Activated CD8-positive, alpha-beta memory T cell treated with anti-CD3 and anti-CD28 coated beads, Interleukin-2, amount 50 U/mL, for 1 hour (primary cell): Measurements from ENCODE around the gene GNG12.

Experiments used
- DNase-seq: peaks from one replicate; pipeline ENCODE4 v3.0.0-alpha.2; 2020; ENCODE audit errors: extremely low read depth

Gene GNG12

DNA sequence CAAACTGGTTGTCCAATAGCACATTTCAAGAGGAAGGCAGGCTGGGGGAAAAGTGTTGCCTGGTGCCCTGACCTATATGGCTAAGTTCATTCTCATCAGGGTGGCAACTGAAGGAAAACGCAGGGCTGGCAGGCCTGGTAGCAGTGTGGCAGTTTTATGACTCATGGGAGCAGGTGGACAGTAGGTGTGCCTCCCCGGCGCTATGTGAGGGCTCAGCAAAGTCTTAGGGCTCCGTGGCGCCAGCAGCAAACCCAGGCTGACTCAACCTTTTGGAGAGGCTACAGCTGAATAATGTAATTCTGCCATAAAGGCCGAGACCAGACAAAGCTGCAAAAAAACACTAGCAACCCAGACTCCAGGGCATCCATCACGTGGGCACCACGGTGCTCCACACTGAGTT is 124.7 kb downstream of the GNG12 start:
- DNase-seq: no peak

DNA sequence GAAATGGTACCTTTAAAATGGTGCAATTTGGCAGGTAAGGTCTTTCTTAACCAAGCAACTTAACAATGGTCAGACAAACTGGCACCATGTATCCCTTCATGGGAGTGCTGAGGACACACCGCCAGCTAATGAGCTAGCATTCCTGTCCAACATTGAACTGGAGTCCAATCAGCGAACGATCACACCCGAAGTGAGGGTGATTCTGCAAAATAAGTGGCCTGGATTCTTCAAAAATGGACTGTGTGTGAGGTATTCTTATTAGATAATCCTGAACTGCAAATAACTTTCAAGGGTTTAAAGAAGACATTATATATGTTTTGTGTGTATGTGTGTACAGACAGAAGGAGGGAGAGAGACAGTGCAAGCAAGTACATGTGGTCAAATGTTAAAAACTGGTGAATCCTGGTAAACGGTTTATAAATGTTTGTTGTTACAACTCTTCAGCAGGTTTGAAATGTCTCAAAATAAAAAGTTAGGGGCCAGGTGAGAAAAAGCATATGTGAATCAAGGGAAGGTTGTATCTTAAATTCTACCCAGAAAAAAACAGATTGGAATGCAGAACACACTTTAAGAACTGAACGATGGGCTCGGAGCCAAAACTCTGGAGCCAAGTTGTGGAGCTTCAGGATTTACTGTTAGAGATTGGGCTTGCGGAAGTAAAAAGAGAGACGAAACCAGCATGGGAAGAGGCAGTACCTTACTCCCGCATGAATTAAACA is 127.4 kb downstream of the GNG12 start:
- no peak for DNase-seq

DNA sequence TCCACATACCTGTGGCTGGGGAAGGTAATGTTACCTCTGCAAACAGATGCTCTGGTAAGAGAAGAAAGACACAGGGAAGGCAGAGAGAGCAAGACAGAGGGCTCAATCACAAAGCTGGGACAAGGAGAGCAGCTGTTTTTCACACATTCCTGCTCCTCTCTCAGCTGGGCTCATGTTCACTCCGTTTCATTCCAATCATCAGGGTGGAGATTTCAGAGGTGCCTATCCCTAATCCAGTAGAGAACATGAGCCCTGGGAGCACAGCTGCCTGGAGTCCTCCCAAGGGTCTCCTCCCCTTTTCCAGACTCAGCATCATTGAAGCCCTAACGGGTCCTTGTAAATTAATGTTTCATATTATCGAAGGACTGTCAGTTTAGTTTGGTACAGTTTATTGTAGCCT is 128.9 kb downstream of the GNG12 start:
- DNase-seq: no peak

GRCh38 chr1:67701876-67702275 is 131.4 kb downstream of the GNG12 start:
- DNase-seq: no peak

GRCh38 chr1:67700692-67701410 is 132.4 kb downstream of the GNG12 start:
- DNase-seq: no peak

GRCh38 chr1:67700220-67700619 is 133.0 kb downstream of the GNG12 start:
- DNase-seq: no peak

GRCh38 chr1:67696708-67697107 is 136.6 kb downstream of the GNG12 start:
- DNase-seq: no peak

GRCh38 chr1:67695963-67696362 is 137.3 kb downstream of the GNG12 start:
- no peak for DNase-seq

- DNase-seq: no peak
Observed at GRCh38 chr1:67691712-67692111, 141.6 kb downstream of the GNG12 start.

GRCh38 chr1:67690411-67690810 is 142.9 kb downstream of the GNG12 start:
- DNase-seq: no peak

GRCh38 chr1:67690018-67690363 is 143.3 kb downstream of the GNG12 start:
- no peak for DNase-seq

DNA sequence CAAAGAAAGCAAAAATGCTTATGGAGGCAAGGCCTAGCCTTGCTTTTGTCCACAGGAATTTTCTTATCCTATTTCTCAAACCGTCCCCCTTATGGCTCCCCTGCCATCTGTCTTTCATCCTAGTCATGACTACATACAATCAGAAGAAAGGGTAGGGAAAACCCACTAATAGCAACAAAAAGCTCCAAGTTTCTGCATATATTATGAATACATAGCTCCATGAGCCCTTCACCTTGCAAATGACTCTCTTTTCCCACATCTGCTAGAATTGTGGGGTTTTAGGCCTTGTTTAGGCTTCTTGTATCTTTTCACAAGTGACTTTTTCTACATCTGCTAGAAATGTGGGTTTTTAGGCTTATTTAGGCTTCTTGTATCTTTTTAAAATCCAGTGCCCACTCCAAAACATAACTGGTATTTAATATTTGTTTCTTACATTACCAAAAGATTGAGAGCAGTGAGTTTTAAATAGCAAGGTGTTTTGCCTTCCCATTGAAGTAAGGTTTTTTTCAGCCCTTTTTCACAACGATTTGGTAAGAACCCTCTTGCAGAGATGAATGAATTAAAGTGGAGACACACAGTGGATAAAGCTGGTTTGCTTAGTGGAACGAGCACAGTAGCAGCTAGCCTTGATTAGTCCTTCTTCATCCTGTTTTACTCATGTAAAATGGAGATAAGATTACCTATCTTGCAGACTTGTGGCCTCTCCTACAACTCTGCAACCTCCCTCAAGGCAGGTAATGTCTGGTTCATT is 143.8 kb downstream of the GNG12 start:
- no peak for DNase-seq

DNA sequence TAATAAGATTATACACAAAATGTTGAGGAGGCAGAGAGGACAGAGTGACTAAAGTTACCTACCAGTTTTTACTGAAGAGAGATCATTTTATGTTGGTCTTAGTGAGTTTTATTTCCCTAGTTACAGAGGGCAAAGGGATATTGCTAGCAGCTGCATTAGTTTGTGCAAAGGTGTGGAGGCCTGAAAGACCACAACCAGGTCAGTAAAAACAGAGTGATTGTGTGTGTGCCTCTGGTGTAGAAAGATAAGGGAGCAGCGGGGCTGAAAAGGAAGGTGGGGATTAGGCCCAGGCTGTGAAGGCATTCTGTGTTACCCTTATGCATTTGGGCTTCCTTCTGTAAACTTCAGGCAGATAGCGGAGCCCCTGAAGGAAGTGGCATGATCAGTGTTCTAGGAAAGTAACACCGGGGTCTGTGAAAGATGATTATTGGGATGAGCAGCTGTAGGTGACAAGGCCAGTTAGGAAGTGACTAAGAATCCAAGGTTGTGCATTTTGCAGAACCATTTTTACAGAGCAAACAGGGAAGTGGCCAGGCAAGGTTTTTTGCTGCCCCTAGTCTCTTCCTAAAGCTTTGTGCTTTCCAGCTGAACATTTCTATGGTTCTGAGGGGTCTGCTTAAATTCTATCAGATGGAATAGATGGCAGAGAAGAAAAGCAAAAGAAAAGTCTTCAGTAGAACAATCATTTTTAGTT is 144.6 kb downstream of the GNG12 start:
- DNase-seq: no peak

DNA sequence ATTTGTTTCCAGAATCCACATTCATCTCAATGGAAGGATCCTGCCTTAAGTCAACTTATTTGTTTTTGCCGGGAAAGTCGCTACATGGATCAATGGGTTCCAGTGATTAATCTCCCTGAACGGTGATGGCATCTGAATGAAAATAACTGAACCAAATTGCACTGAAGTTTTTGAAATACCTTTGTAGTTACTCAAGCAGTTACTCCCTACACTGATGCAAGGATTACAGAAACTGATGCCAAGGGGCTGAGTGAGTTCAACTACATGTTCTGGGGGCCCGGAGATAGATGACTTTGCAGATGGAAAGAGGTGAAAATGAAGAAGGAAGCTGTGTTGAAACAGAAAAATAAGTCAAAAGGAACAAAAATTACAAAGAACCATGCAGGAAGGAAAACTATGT is 145.6 kb downstream of the GNG12 start:
- no peak for DNase-seq

GRCh38 chr1:67687198-67687545 is 146.1 kb downstream of the GNG12 start:
- no peak for DNase-seq

GRCh38 chr1:67686267-67687197 is 146.7 kb downstream of the GNG12 start:
- no peak for DNase-seq

DNA sequence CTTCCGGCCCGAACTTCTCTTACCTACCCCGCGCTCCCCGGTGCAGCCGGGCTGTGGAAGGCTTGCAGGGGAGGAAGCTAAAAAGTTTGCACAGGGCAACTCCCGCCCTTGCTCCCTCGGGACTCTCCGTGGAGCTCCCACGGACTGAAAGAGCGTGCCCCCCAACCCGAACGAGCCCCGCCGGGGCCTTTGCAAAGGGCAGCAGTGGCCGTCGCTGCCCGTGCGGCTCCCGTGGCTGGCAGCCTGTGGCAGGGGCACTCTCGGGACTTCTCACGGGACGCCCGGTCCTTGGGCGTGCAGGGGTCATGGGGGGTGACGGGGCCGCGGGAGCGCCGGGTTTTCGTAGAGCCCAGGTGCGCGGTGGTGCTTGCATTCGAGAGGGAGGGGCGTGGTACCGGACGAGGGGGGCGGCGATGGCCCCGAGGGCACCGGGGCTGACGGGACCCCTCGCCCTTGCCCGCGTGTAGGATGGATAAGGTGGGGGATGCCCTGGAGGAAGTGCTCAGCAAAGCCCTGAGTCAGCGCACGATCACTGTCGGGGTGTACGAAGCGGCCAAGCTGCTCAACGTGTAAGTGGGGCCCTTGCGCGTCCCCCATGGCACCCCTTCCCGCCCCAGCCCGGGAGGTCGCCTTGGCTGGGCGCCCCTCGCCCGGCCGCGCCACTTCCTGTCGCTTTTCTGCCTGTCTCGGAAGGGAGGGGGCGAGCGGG is 147.6 kb downstream of the GNG12 start:
- no peak for DNase-seq

DNA sequence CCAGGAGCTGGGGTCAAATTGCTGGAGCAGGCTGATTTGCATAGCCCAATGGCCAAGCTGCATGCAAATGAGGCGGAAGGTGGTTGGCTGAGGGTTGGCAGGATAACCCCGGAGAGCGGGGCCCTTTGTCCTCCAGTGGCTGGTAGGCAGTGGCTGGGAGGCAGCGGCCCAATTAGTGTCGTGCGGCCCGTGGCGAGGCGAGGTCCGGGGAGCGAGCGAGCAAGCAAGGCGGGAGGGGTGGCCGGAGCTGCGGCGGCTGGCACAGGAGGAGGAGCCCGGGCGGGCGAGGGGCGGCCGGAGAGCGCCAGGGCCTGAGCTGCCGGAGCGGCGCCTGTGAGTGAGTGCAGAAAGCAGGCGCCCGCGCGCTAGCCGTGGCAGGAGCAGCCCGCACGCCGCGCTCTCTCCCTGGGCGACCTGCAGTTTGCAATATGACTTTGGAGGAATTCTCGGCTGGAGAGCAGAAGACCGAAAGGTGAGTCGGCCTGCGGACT is 148.2 kb downstream of the GNG12 start, which contains the start of gene GADD45A:
GADD45A (plus strand) TSS at position 135 of the 491 bp plus-strand sequence; CDS start at position 429, 294 bp downstream.
- peak; percentile 87 for DNase-seq

GRCh38 chr1:67684526-67685066 is 148.7 kb downstream of the GNG12 start:
- no peak for DNase-seq
